Spleen (tissue), 7 donors: ENCODE results near the gene CCDC141.

Experiments
- CTCF ChIP-seq, 11 experiments: fragments of 200-600 bp in 7 of 11; fragments of 450-650 bp in 4 of 11; sonication (generic) in 4 of 11; IDR thresholded peaks in 8 of 11; conservative IDR thresholded peaks in 3 of 11; 1 replicate in 7 of 11; 2 replicates in 4 of 11; pipeline versions ENCODE4 v1.4.0 to v1.8.0; 2016 to 2021; ENCODE audit warnings: antibody characterized with exemption in 11 of 11, inconsistent platforms in 4 of 11, mild to moderate bottlenecking in 1 of 11
- POLR2A ChIP-seq, 3 donors: fragments of 450-650 bp; IDR thresholded peaks; one replicate each; pipeline ENCODE4 v1.5.1; 2017; ENCODE audit warnings: antibody characterized with exemption in 3 of 3, mild to moderate bottlenecking in 1 of 3
- POLR2AphosphoS5 ChIP-seq, 3 donors: sonication (generic); formaldehyde crosslinking; IDR thresholded peaks; one replicate each; pipeline ENCODE4 v1.5.1; 2017; ENCODE audit warnings: antibody characterized with exemption in 3 of 3
- donor health status: DM: no; HTN: no; CAD: no; lungs with moderate emphysema.
- donor health status: DM: no; HTN: no; CAD: no.
- donor health status: DM: no; HTN: no; CAD: no.

GRCh38 chr2:178920916-178921513 lies 128.9 kb downstream of the CCDC141 start:
- no peak for TF ChIP-seq CTCF (IDR thresholded peaks at IDR 0.05 in 8 of 11, conservative IDR thresholded peaks at IDR 0.05 in 3 of 11)
- no peak for TF ChIP-seq POLR2A (IDR thresholded peaks at IDR 0.05)
- no peak for TF ChIP-seq POLR2AphosphoS5 (IDR thresholded peaks at IDR 0.05)
